Stomach (tissue), 9 donors: ENCODE results near the gene SERPINI1. TPM values are rescaled to one million over a fixed set of nuclear protein-coding genes. Genes with fewer than 3 reads are reported as not detected.

ENCODE experiments used
- DNase-seq, 2 donors: peaks; one replicate each; pipeline versions ENCODE4 v3.0.0 to v3.0.0-alpha.2; 2013 to 2019
- H3K27ac ChIP-seq, 5 donors: fragments of 200-600 bp in 4 of 5; sonication (generic) in 4 of 5; one replicate each; pipeline ENCODE4 v1.5.1; 2013 to 2019; ENCODE audit warnings: mild to moderate bottlenecking in 1 of 5, moderate library complexity in 1 of 5
- H3K27me3 ChIP-seq, 3 donors: fragments of 200-600 bp; sonication (generic); one replicate each; pipeline ENCODE4 v1.5.1; 2017 to 2019; ENCODE audit warnings: mixed run types in 1 of 3
- H3K36me3 ChIP-seq, 4 donors: fragments of 200-600 bp; sonication (generic); 1 replicate in 3 of 4; 2 replicates in 1 of 4; pipeline ENCODE4 v1.5.1; 2016 to 2019
- H3K4me1 ChIP-seq, 4 donors: fragments of 200-600 bp; sonication (generic); one replicate each; pipeline ENCODE4 v1.5.1; 2016 to 2019
- H3K4me3 ChIP-seq, 4 donors: fragments of 200-600 bp; sonication (generic) in 3 of 4; one replicate each; pipeline ENCODE4 v1.5.1; 2016 to 2019; ENCODE audit warnings: mild to moderate bottlenecking in 1 of 4
- H3K9me3 ChIP-seq, 4 donors: fragments of 200-600 bp; sonication (generic); one replicate each; pipeline ENCODE4 v1.5.1; 2016 to 2019
- EP300 ChIP-seq: sonication (generic); formaldehyde crosslinking; IDR thresholded peaks from one replicate; pipeline ENCODE4 v1.6.1; 2017; ENCODE audit warnings: antibody characterized with exemption
- POLR2A ChIP-seq, 4 donors: fragments of 450-650 bp; IDR thresholded peaks; one replicate each; pipeline ENCODE4 v1.6.1; 2016; ENCODE audit warnings: antibody characterized with exemption in 4 of 4, control low read depth in 2 of 4, mild to moderate bottlenecking in 1 of 4, moderate library complexity in 1 of 4
- POLR2AphosphoS5 ChIP-seq, 3 donors: sonication (generic); formaldehyde crosslinking; IDR thresholded peaks; one replicate each; pipeline ENCODE4 v1.6.1; 2016; ENCODE audit warnings: antibody characterized with exemption in 3 of 3
- WGBS, 5 donors: extraction: QIAGEN DNeasy Blood & Tissue Kit in 3 of 5; methylation state at CpG; one replicate each; pipeline versions ENCODE4 v1.1.5 to v1.1.7; 2013 to 2018; 5-methylcytosine and 5-hydroxymethylcytosine counted together
- intact Hi-C: fragments of 100-400 bp; cut with DNase I; formaldehyde crosslinking; loops from one replicate; pipeline ENCODE4 v1.15.1; 2023; ENCODE audit warnings: low total_unique reads
- polyA plus RNA-seq, 3 donors: library from polyadenylated mRNA; stranded (reverse); fragments of 200-250 nt; gene quantifications; one replicate each; pipeline ENCODE4 v1.2.3, GENCODE V29; 2013
- total RNA-seq, 5 donors: library from RNA; depleted of rRNA; stranded (reverse); fragments of >200 nt; gene quantifications; one replicate each; pipeline versions ENCODE4 v1.1.0 to v1.2.3, GENCODE V29; 2014 to 2016
- TF ChIP-seq, protein P1 (sequence below), 7 experiments: fragments of 450-650 bp in 4 of 7; fragments of 200-600 bp in 3 of 7; sonication (generic) in 3 of 7; IDR thresholded peaks; one replicate each; pipeline ENCODE4 v1.5.1; 2016 to 2019; ENCODE audit warnings: antibody characterized with exemption in 7 of 7, control low read depth in 2 of 7, mild to moderate bottlenecking in 1 of 7
- donor health status: healthy with polysubstance abuse.
- donor health status: Bipolar disorder and iron deficiency.
- donor health status: healthy.

Gene SERPINI1
- total and polyA plus RNA-seq, 8 donors, result 5.9 to 8.6 (median 6.4) TPM; not detected in 3

DNA sequence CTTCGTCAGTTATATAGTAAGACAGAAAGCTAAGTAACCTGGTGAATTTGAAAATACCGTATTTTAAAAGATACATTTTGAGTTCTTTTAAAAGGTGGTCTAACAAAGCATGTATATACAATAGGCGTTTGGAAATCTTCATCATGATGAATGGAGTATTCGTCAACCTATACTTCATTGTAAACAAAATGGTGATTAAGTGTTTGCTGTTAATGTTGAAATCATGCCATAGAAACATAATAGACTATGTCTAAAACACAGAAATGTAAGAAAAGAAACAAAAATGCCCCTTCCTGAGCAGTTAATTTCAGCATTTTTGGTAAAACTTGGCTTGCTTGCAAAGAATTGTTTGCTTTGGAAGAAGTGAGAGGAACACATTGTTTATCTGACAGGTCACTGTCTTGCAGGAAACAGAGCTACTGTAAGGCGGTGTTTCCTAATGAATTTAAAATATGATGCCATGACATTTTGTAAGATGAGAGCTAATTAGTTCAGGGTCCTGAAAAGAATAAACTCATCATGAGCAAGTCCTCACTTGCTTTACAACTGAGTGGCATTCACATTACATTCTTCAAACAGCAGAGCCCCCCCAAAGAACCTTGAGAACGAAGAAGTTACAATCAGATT lies 126.7 kb downstream of the SERPINI1 start:
- DNase-seq, result no peak
- 48 to 58% (median 51%) methylated on average over 6 of the region's 6 CpGs for WGBS, 5 donors
- no peaks in the 10 kb centered on the region for H3K9me3 ChIP-seq
- intact Hi-C loops, result no loop called here
- no peak for TF ChIP-seq EP300
- no peak for TF ChIP-seq POLR2AphosphoS5 (IDR thresholded peaks at IDR 0.05)
- TF ChIP-seq POLR2A (IDR thresholded peaks at IDR 0.05), result no peak
- H3K27ac ChIP-seq, result no peak overlapping the region
- no peak overlapping the region for H3K4me3 ChIP-seq
- H3K4me1 ChIP-seq, result peaks cover 0 to 10% (median 0%) of the 10 kb centered on the region in 4 donors
- no peaks in the 10 kb centered on the region for H3K36me3 ChIP-seq
- no peaks in the 10 kb centered on the region for H3K27me3 ChIP-seq

DNA sequence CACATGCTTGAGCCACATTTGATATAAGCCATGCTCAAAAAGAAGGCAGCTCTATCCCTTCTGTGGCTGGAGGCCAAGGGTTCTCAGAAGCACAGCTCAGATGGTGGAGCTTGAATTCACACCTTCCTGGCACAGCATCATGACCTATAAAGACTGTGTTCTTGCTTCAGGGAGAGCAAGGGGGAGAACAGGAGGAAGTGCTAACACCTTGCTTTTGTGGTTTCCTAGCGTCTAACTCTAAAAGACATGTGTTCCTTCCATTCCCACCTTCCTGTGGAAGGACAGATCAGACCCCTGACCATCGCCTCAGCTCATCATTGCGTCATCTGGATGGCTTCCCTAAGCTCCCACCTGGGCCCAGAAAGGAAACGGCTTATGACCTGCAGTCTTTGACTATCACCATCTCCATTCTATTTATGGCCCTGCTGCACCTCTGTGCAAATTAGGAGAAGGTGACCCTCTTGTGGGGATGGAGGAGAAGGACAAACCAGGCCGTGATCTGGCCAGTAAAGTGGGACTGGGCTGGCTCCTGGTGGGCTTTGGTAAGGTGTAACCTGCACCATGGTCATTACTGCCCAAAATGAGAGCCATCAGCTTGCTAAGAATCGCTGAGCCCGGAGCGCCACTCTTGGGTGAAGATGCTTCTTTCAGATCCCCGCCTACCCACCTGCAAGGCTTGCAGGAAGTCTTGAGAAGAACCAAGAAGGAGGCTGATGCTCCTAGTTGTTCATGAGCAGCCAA lies 128.5 kb downstream of the SERPINI1 start:
- peaks cover 0 to 10% (median 0%) of the 10 kb centered on the region in 4 donors for H3K4me1 ChIP-seq
- H3K9me3 ChIP-seq, result no peaks in the 10 kb centered on the region
- H3K36me3 ChIP-seq, result no peaks in the 10 kb centered on the region
- H3K4me3 ChIP-seq, result no peak overlapping the region
- H3K27me3 ChIP-seq, result no peaks in the 10 kb centered on the region
- H3K27ac ChIP-seq, result peak overlapping the region in 1 of 5 donors; percentile 1
- no peak for TF ChIP-seq POLR2A (IDR thresholded peaks at IDR 0.05)
- TF ChIP-seq POLR2AphosphoS5 (IDR thresholded peaks at IDR 0.05), result no peak
- no peak for TF ChIP-seq EP300
- TF ChIP-seq, protein P1, sequence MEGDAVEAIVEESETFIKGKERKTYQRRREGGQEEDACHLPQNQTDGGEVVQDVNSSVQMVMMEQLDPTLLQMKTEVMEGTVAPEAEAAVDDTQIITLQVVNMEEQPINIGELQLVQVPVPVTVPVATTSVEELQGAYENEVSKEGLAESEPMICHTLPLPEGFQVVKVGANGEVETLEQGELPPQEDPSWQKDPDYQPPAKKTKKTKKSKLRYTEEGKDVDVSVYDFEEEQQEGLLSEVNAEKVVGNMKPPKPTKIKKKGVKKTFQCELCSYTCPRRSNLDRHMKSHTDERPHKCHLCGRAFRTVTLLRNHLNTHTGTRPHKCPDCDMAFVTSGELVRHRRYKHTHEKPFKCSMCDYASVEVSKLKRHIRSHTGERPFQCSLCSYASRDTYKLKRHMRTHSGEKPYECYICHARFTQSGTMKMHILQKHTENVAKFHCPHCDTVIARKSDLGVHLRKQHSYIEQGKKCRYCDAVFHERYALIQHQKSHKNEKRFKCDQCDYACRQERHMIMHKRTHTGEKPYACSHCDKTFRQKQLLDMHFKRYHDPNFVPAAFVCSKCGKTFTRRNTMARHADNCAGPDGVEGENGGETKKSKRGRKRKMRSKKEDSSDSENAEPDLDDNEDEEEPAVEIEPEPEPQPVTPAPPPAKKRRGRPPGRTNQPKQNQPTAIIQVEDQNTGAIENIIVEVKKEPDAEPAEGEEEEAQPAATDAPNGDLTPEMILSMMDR (IDR thresholded peaks at IDR 0.05), result no peak
- no peak for DNase-seq
- intact Hi-C loops, result no loop called here
- 87 to 94% (median 92%) methylated on average over 9 of the region's 9 CpGs for WGBS, 5 donors

DNA sequence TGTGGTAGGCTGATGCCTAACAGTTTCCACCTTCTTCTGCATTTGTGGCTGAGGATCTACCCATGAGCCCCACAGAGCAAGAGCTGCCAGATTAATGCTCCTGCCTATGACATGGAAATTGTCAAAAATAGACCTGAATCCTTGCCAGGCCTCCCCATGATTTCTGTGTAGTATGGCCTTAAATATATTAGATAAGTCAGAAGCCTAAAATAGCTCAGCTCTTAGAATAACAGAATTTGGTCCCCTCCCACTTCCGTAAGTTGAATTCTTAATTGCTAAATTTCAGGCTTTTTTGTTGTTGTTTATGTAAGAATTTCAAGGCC lies 129.0 kb downstream of the SERPINI1 start:
- intact Hi-C loops, result no loop called here
- DNase-seq, result peak in 1 of 2 donors; percentile 60
- no peaks in the 10 kb centered on the region for H3K9me3 ChIP-seq
- no peak overlapping the region for H3K4me3 ChIP-seq
- no peak overlapping the region for H3K27ac ChIP-seq
- 68 to 97% (median 86%) methylated on average over 1 of the region's 1 CpG for WGBS, 5 donors
- no peaks in the 10 kb centered on the region for H3K36me3 ChIP-seq
- TF ChIP-seq EP300 (no peak), POLR2AphosphoS5 (IDR thresholded peaks at IDR 0.05) (no peak), POLR2A (IDR thresholded peaks at IDR 0.05) (no peak)
- TF ChIP-seq, protein P1 (IDR thresholded peaks at IDR 0.05), result no peak
- peaks cover 0 to 10% (median 0%) of the 10 kb centered on the region in 4 donors for H3K4me1 ChIP-seq
- H3K27me3 ChIP-seq, result no peaks in the 10 kb centered on the region

DNA sequence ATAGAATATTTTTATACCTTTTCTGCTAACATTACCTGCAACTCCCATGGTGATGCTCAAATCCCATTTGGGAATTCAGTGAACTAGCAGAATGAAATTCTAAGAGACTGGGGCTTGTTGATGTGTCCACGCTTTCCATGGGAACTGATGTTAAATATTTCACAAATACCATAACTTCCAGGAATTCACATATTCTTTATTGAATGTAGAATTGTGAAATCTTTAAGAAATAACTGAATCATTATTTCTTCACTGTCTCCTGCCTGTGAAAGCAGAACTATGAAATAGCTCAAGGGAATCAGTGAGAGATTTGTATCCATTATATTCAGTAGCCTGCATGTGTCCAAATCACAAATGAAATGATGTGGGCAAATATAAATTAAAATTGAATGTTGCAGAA lies 130.8 kb downstream of the SERPINI1 start:
- TF ChIP-seq EP300 (no peak), POLR2AphosphoS5 (IDR thresholded peaks at IDR 0.05) (no peak), POLR2A (IDR thresholded peaks at IDR 0.05) (no peak)
- TF ChIP-seq, protein P1 (IDR thresholded peaks at IDR 0.05), result no peak
- no peak for DNase-seq
- intact Hi-C loops, result no loop called here
- H3K36me3 ChIP-seq, result no peaks in the 10 kb centered on the region
- H3K27ac ChIP-seq, result no peak overlapping the region
- H3K4me1 ChIP-seq, result peaks cover 0 to 10% (median 0%) of the 10 kb centered on the region in 4 donors
- H3K9me3 ChIP-seq, result no peaks in the 10 kb centered on the region
- WGBS, 5 donors, result 71 to 90% (median 86%) methylated on average over 1 of the region's 1 CpG
- no peak overlapping the region for H3K4me3 ChIP-seq
- no peaks in the 10 kb centered on the region for H3K27me3 ChIP-seq

DNA sequence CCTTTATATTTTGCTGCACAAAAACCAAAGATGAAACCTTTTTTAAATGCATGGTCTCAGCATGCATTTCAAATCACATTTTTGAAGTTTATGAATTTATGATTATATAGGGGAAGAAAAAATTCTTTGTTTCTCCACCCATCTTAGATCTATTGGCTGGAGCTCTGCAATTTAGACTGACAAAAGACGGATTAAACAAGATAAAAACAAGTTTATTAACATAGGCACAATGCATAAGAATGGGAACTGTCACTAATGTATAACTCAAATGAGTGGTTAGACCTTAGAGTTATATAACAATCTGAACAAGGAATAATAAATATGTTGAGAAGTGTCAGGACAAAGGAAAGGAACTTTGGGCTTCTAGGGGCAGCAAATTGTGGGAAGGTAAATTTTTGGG lies 132.5 kb downstream of the SERPINI1 start:
- Histone ChIP-seq H3K4me3 (no peak overlapping the region), H3K36me3 (no peaks in the 10 kb centered on the region), H3K9me3 (no peaks in the 10 kb centered on the region), H3K27ac (no peak overlapping the region), H3K4me1 (no peaks in the 10 kb centered on the region), H3K27me3 (no peaks in the 10 kb centered on the region)
- TF ChIP-seq POLR2A (IDR thresholded peaks at IDR 0.05), result no peak
- TF ChIP-seq POLR2AphosphoS5 (IDR thresholded peaks at IDR 0.05), result no peak
- no peak for TF ChIP-seq EP300
- TF ChIP-seq, protein P1 (IDR thresholded peaks at IDR 0.05), result no peak
- no peak for DNase-seq
- intact Hi-C loops, result no loop called here
- WGBS, 5 donors, result 56 to 80% (median 70%) methylated on average over 1 of the region's 1 CpG
